Limb (tissue), 2 donors: ENCODE data around the gene SAMD15.
"Not testable (repeated sequence)": the region's sequence is repeated elsewhere in the genome, so short reads cannot be mapped to it uniquely, and the experiment has no call there.

Experiments
- DNase-seq, 2 donors: peaks; one replicate each; pipeline ENCODE4 v3.0.0-alpha.2; 2016; ENCODE audit errors: extremely low spot score in 2 of 2

SAMD15 gene

DNA sequence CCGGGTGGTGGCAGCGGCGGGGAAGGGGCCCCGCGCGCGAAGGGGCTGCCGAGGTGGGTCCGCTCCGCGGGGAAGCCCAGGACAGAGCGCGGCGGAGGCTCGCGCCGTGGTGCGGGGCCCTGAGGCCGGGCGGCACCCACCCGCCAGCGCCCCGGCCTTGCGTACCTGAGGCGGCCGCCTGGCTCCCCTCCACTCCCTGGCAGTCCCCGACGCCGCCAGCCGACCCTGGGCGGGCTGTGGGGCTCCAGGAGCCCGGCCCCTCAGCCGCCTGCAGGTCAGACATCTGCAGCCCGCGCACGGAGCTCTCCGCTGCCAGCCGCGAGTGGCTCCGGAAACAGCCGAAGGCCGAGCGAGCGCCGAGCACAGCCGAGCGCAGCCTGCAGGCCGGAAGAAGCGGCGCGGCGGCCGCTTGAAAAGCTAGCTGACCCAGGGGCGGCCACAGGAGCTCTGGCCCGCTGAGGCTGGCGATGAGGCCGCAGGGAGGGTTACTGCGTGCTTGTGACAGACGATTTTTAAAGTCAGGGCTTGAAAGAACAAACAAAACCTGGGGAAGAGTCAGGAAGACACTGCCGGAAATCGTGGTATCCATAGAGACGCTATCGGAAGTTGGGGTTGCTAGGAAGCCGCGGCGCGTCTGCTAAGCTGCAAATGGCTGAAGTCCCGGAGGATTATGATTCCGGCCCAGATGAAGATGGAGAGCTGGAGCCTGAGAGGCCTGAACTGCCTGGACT, at the start of gene SAMD15, which contains the start of gene TMED8:
TSS of gene SAMD15 (plus strand) at position 609 of the 731 bp plus-strand sequence. CDS start at position 649, 40 bp downstream.
TSS of gene TMED8 (minus strand) at position 324 of the 731 bp plus-strand sequence. CDS start at position 283, 41 bp downstream.
- DNase-seq = peak; percentile 91 to 93

- no peak for DNase-seq
Observed at GRCh38 chr14:77329872-77330271, 47.3 kb upstream of the SAMD15 start.

- peak in 1 of 2 donors; percentile 27 for DNase-seq
Observed at GRCh38 chr14:77335576-77335975, 41.6 kb upstream of the SAMD15 start.

DNA sequence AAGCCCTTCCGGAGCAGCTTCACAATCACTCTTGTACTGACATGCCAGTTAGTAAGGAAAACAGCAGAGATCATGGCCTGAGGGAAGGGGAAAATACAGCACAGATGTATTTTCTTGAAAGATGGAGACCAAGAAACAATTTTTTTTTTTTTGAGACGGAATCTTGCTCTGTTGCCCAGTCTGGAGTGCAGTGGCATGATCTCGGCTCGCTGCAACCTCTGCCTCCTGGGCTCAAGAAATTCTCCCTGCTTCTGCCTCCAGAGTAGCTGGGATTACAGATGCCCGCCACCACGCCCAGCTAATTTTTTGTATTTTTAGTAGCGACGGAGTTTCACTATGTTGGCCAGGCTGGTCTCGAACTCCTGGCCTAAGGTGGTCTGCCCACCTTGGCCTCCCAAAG, 39.9 kb upstream of the SAMD15 start:
- DNase-seq = not testable (repeated sequence)

DNA sequence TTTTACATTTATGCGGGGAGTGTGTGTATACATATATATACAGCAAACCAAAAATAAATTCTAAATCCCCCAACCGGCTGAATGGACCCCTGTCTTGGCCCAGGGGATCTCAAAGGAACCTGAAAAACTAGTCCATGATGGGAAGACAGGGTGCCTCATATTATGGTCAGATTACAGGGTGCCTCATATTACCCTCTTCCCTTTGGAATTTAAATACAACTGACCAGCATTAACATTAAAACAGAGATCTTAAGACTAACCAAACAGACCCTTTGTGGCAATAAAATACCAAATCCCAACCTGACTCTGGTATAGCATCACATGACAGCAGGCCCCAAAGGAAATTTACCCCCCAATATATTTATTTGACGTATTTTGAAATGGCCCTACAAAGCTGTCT, 39.3 kb upstream of the SAMD15 start:
- DNase-seq = no peak

GRCh38 chr14:77338302-77338701, 38.9 kb upstream of the SAMD15 start:
- no peak for DNase-seq

DNA sequence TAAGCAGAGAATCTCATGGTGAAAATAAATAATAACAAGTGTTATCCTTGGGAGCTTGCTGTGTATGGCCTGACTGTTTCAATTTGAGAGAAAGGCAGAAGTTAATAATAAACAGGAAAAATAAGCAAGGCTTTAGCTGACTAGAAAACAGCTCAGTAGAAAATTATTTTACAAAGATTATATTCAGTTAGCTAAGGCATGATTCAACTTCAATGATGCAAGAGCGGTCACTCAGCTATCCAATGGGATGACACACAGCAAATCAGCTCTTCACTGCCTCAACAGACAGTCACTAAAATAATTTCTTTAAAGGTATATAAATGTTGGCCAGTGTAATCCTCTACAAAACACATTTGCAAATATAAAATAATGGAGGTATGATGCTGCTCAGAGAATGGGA, 37.8 kb upstream of the SAMD15 start:
- no peak for DNase-seq

GRCh38 chr14:77340389-77340788, 36.8 kb upstream of the SAMD15 start:
- no peak for DNase-seq

DNA sequence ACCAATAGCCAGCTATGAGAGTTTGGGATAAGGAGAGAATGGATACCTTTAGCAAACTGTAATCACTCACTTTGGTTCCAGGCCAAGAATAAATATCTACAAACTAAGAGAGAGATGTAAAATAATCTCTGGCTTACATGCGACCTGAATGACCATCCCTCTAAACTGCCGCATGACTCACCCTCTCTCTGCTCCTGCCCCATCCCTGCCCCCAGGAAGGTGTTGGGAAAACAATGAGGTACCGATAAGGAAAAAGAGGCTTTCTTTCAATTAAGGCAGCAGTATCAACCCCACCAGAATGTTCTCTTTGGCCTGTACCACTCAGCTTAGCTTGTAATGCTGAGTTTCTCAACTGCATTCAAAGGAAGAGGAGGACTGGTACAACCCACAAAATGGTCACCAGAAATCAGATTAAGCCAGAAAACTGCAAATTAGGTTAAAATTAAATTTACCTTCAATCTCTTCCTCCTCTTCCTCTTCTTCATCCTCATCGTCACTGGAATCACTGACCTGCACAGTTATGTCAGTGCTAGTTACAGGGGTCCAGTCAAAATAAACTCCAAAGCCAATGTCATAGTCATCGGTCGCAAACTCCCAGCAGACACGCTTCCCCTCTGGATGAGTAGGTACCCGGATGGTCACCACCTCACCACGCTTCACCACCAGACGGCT, 34.3 kb upstream of the SAMD15 start:
- DNase-seq = no peak

DNA sequence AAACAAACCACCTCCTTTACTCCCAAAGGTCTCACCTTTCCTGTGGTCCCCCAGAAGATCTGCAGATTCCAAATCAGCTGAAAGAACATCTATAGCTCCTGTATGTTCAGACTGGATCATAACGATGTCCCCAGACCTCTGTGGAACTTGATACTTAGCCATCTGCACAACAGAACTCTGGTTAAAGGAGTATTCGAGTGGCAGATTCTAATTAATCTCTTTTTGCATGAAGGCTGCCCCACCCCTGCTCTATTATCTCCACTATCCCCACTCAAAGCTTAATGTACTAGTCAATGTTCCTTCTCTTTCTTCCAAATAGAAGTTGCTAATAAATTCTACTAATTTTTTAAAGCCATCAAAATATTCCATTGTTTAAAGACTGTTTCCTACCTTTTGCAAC, 33.5 kb upstream of the SAMD15 start:
- DNase-seq = no peak

GRCh38 chr14:77344377-77344996, 32.7 kb upstream of the SAMD15 start:
- no peak for DNase-seq

- no peak for DNase-seq
Observed at GRCh38 chr14:77346495-77346894, 30.7 kb upstream of the SAMD15 start.

GRCh38 chr14:77347751-77348150, 29.4 kb upstream of the SAMD15 start:
- DNase-seq = peak in 1 of 2 donors; percentile 2

GRCh38 chr14:77353469-77354141, 23.6 kb upstream of the SAMD15 start:
- no peak for DNase-seq

DNA sequence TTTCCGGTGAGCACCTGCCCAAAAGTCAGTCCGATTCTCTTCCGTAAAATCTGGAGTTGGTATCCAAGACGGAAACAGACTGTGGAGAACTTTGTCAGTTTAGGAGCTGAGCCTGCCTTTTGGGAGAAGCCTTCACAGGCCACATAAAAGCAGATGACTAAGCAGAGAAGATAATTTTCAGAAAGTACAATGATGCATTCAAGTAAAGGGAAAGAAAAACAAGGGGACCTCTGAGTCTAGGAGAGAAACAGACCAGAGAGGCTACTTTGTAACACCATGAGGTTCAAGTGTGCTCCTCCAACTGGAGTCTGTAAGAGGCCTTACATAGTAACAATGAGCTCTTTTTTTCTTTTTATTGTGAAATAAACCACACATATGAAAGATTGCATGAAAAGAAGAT, 21.4 kb upstream of the SAMD15 start:
- no peak for DNase-seq

- DNase-seq = no peak
Observed at GRCh38 chr14:77356899-77357298, 20.3 kb upstream of the SAMD15 start.

GRCh38 chr14:77359626-77360025, 17.6 kb upstream of the SAMD15 start:
- no peak for DNase-seq

- no peak for DNase-seq
Observed at GRCh38 chr14:77364146-77364545, 13.0 kb upstream of the SAMD15 start.

DNA sequence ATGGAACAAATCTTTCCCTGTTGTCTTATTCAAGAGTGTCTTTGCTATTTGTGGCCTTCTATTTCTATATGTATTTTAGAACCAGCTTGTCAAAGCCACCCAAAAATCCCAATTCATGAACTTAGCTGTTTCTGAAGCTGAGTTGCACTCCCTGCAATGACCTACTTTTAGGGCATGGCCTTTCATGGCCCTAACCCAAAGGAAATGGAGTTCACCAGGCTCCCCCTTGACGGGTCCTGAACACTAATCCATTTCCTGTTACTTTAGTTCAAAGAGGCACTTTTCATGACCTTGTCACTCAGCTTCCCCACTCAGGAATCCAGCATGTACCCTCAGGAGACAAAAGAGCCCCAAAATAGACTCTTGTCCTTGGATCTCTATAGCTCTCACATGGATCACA, 7.9 kb upstream of the SAMD15 start:
- DNase-seq = no peak

DNA sequence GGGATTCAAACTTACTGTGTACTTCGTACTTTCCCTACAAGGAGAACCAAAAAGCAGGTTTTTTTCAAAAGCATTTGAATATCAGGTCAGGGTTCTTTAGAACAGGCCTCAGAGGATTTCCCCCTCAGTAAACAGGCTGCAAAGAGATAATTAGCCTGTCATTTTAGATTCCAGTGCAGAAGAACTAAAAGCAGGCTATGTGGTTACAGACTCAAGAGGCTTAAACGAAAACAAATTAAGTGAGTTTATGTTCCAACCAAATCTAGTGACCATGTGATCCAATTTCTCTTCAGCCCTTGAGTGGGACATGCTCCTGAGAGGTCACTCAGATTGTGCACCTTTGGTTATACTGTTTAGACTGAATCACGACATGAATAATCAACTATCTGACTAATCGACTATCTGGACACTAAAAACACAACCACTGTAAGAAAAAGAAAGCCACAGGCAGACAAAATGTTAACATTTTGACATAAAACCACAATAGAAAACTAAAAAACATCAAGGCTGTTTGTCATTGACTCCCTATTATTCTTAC, 4.8 kb upstream of the SAMD15 start:
- no peak for DNase-seq

DNA sequence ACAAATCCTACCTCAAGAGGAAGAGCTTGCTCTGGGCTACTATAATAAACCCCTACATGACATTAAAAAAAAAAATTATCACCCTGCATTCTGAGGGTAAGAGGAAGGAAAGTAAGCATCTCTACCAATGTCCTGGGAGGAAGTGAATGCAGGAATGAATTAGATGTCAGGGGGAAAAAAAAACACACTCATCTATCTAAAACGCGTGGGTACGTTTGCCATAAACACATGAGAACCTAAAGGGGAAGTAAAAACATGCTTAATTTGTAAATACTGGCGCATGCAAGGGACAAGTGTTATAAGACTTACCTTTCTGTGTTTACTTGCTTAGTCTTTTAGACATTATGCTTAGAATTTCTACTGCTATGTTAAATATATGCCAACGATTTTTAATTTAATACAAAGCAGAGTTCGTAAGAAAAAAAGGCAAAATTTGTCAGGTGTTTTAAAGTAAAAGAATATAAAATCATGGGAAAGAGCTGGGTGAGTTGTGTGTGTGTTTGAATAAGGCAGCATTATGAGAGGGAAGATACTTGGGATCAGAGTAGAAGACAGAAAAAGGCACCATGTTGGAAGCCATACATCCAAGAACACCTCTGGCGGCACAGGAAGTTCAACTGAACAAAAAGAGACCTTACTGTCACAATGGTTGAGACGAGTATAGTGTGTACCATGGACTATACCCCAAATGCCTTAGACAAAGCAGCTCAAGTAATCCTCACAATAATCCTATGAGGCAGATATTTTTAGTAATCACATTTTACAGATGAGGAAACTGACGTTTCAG, 1.8 kb upstream of the SAMD15 start:
- no peak for DNase-seq
